Skin epidermis (tissue), 12 donors: ENCODE data around the gene BAZ1A.
A peak's percentile ranks its signal among the peaks of the same experiment; 100 is the strongest.
"Not testable (repeated sequence)": the region's sequence is repeated elsewhere in the genome, so short reads cannot be mapped to it uniquely, and the experiment has no call there.

ENCODE experiments used
- H3K27ac ChIP-seq, 21 experiments: fragments of 200-600 bp; sonication (generic) in 11 of 21; one replicate each; pipeline ENCODE4 v1.5.0; 2020; ENCODE audit warnings: mild to moderate bottlenecking in 3 of 21, inconsistent platforms in 2 of 21, moderate library complexity in 2 of 21
- H3K4me3 ChIP-seq, 7 experiments: fragments of 200-600 bp; sonication (generic) in 2 of 7; one replicate each; pipeline ENCODE4 v1.5.0; 2020; ENCODE audit warnings: inconsistent platforms in 2 of 7, mild to moderate bottlenecking in 2 of 7, moderate library complexity in 1 of 7

Gene BAZ1A

GRCh38 chr14:34857689-34858449 is 17.3 kb downstream of the BAZ1A start:
- H3K27ac ChIP-seq = peak overlapping the region in 1 of 21 experiments; percentile 13
- H3K4me3 ChIP-seq = no peak overlapping the region

DNA sequence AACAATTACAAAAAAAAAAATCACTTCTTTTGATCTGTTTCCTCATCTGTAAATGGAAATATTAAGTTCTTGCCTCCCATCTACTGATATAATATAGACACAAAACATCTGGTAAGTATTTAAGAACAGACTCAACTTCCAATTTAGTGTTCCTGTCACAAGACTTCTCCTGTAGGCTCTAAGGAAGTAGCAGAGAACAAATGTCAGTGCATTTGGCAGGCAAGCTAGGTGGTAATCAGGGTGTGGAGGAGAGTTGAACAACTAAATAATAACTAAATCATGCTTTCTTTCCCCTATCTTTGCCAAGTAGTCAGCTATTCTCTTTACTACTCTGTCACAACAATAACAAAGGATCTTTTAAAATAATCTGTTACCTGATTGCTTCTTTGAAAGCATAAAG is 22.1 kb downstream of the BAZ1A start:
- Histone ChIP-seq H3K27ac (no peak overlapping the region), H3K4me3 (no peak overlapping the region)

DNA sequence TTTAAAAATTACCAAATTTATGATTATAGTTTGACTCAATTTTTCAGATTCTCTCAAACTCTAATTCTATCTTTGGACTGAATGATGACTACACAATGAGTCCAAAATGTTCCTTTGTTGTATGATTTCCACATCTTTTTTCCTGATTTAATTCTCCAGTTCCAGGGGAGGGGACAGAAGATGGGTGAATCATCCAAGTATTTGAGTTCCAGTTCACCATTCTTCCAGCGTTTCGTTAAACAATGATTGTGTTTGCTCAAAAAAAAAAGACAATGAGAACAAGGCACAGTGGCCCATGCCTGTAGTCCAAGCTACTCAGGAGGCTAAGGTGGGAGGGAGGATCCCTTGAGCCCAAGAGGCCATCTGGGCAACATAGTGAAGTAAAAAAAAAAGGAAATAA is 23.8 kb downstream of the BAZ1A start:
- Histone ChIP-seq H3K27ac (peak overlapping the region in 2 of 21 experiments; percentile 9 to 18), H3K4me3 (no peak overlapping the region)

GRCh38 chr14:34845869-34846268 is 29.3 kb downstream of the BAZ1A start:
- Histone ChIP-seq H3K4me3 (no peak overlapping the region), H3K27ac (no peak overlapping the region)

GRCh38 chr14:34843011-34843554 is 32.1 kb downstream of the BAZ1A start:
- H3K27ac ChIP-seq = peak overlapping the region in 12 of 21 experiments; percentile 15 to 59 (median 46)
- H3K4me3 ChIP-seq = no peak overlapping the region

GRCh38 chr14:34837801-34838322 is 37.3 kb downstream of the BAZ1A start:
- H3K4me3 ChIP-seq = no peak overlapping the region
- no peak overlapping the region for H3K27ac ChIP-seq

- Histone ChIP-seq H3K4me3 (no peak overlapping the region), H3K27ac (no peak overlapping the region)
Observed at GRCh38 chr14:34835312-34835711, 39.8 kb downstream of the BAZ1A start.

DNA sequence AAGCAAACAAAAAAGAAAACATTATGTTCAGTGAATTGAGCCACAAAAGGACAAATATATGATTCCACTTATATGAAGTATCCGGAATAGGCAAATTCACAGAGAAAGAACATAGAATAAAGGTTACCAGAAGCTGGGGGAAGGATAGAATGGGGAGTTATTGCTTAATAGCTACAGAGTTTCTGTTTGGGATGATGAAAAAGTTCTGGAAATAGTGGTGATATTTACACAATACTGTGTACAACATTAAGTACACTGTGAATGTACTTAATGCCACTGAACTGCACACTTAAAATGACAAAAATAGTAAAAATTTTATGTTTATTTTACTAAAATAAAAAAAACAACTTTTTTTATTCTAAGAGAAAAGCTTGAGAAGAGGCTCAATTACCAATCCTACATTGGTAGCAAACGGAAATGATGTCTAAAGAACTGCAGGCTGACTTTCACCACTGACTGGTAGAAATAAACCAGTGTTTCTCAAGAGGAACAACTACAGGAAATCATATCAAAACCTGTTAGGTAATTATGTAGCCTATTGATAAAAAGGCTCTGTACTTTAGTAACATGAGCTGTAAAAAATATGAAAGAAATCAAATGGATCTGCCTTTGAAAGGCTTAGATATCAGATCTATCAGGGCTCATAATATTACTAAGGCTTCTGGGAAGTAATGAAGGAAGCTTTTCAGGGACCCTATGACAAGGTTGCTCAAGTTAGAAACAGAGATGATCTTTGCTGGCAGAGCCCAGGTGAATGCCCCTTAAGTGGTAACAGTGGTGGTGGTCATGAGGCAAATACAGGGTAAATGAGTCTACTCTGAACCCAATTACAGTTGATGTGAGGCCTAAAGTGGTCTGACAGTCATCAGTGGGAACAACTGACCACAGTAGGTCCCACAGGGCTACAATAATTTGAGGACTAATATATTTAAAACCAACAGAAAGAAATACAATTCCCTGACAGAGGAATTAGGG is 41.3 kb downstream of the BAZ1A start:
- H3K4me3 ChIP-seq = no peak overlapping the region
- peak overlapping the region in 3 of 21 experiments; percentile 11 to 35 (median 26) for H3K27ac ChIP-seq

GRCh38 chr14:34826661-34827060 is 48.5 kb downstream of the BAZ1A start:
- no peak overlapping the region for H3K4me3 ChIP-seq
- no peak overlapping the region for H3K27ac ChIP-seq

- Histone ChIP-seq H3K4me3 (no peak overlapping the region), H3K27ac (no peak overlapping the region)
Observed at GRCh38 chr14:34824826-34825225, 50.3 kb downstream of the BAZ1A start.

- no peak overlapping the region for H3K27ac ChIP-seq
Observed at GRCh38 chr14:34824256-34824655, 50.9 kb downstream of the BAZ1A start.

DNA sequence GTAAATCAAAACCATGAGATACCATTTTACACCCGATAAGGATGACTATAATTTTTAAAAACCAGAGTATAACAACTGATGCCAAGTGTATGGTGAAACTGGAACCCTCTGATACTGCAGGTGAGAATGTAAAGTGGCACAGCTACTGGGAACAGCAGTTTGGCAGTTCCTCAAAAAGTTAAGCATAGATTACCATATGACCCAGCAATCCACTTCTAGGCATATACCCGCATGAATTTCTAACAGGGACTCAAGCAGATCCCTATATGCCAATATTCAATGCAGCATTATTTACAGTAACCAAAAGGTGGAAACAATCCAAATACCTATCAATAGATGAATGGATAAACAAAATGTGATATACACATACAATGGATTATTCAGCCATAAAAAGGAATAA is 57.4 kb downstream of the BAZ1A start:
- Histone ChIP-seq H3K27ac (no peak overlapping the region), H3K4me3 (no peak overlapping the region)

More at GRCh38 chr14:34824256-34824655, 50.9 kb downstream of the BAZ1A start:
- H3K4me3 ChIP-seq = no peak overlapping the region

GRCh38 chr14:34810028-34810427 is 65.1 kb downstream of the BAZ1A start:
- Histone ChIP-seq H3K4me3 (no peak overlapping the region), H3K27ac (no peak overlapping the region)

DNA sequence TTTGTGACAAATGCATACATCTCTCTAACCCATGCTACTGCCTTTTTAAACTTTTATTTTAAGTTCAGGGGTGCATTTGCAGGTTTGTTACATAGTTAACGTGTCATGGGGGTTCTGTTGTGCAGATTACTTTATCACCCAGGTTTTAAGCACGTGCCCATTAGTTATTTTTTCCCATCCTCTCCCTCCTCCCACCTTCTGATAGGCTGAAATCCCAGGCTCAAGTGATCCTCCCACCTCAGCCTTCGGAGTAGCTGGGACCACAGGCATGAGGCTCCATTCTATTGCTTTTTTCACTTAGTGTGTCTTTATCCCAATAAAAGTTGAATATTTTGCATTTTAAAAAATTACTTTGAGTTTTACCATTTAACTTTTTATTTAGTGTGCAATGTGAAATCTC is 68.9 kb downstream of the BAZ1A start:
- no peak overlapping the region for H3K4me3 ChIP-seq
- H3K27ac ChIP-seq = no peak overlapping the region

DNA sequence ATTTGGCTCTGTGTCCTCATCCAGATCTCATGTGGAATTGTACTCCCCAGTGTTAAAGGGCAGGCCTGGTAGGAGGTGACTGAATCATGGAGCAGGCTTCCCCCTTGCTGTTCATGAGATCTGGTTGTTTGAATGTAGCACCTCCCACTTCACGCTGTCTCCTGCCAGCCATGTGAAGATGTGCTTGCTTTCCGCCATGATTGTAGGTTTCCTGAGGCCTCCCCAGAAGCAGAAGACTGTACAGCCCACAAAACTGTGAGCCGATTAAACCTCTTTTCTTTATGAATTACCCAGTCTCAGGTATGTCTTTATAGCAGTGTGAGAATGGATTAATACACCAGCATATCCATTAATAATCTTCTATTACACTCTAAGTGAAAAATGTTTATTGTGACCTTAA is 70.2 kb downstream of the BAZ1A start:
- no peak overlapping the region for H3K4me3 ChIP-seq
- H3K27ac ChIP-seq = no peak overlapping the region

- H3K27ac ChIP-seq, H3K4me3 ChIP-seq: not testable (repeated sequence)
Observed at GRCh38 chr14:34798861-34799260, 76.3 kb downstream of the BAZ1A start.

GRCh38 chr14:34797747-34798583 is 77.2 kb downstream of the BAZ1A start:
- Histone ChIP-seq H3K4me3 (no peak overlapping the region), H3K27ac (no peak overlapping the region)

DNA sequence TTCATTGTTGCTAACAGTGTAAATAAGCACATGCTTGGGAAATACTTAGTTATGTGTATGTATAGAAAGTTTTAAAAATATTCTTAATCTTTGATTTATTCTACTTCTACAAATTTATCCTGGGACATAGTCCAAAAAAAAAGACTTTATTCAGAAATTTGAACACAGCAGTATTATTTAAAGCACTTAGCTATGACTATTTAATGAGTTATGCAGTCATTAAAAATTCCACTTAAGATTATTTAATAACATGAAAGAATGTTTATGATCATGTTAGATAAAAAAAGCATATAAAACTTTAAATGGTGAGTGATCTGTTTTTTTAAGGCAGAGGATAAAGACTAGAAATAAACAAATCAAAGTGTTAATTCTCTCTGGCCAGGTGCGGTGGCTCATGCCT is 78.3 kb downstream of the BAZ1A start:
- no peak overlapping the region for H3K4me3 ChIP-seq
- no peak overlapping the region for H3K27ac ChIP-seq

DNA sequence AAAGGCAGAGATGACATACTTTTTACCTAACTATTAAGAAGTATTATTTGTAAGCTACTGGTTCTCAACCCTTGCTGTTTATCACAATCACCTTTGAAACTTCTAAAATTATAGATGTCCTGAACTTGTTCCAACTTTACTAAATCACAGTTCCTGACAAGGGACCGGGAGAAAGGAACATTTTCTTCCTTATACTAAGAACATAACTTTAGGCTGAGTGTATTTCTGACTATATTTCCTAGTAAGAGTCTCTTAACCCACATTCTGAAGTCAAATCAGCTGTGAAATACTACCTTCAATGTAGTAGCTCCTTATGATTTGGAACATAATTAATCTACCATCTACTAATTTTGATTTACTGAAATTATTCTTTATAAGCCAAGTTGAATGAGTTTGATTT is 80.2 kb downstream of the BAZ1A start:
- H3K27ac ChIP-seq = no peak overlapping the region
- H3K4me3 ChIP-seq = no peak overlapping the region
